Liver (tissue), 9 donors: ENCODE measurements around the gene PLXNA2. TPM values are rescaled to one million over a fixed set of nuclear protein-coding genes. Genes with fewer than 3 reads are reported as not detected.

Experiments used
- DNase-seq: peaks from one replicate; pipeline ENCODE4 v3.0.0-alpha.2; 2017; ENCODE audit warnings: low spot score
- H3K27ac ChIP-seq, 2 donors: one replicate each; pipeline ENCODE4 v1.7.0; 2013; ENCODE audit warnings: inconsistent platforms in 2 of 2, low read length in 2 of 2, control low read depth in 1 of 2, low read depth in 1 of 2, mild to moderate bottlenecking in 1 of 2
- H3K27me3 ChIP-seq, 4 donors: one replicate each; pipeline versions ENCODE4 v1.6.1 to v1.7.0; 2013; ENCODE audit warnings: low read length in 3 of 4, inconsistent platforms in 1 of 4, mild to moderate bottlenecking in 1 of 4, moderate library complexity in 1 of 4; ENCODE audit not compliant: control insufficient read depth in 4 of 4, insufficient read depth in 4 of 4
- H3K36me3 ChIP-seq, 4 donors: one replicate each; pipeline versions ENCODE4 v1.6.1 to v1.7.0; 2013; ENCODE audit warnings: low read length in 3 of 4, mild to moderate bottlenecking in 3 of 4, low read depth in 1 of 4, moderate library complexity in 1 of 4; ENCODE audit not compliant: control insufficient read depth in 4 of 4, insufficient read depth in 3 of 4
- H3K4me1 ChIP-seq, 4 donors: one replicate each; pipeline versions ENCODE4 v1.6.1 to v1.7.0; 2013; ENCODE audit warnings: low read length in 3 of 4, mild to moderate bottlenecking in 3 of 4, moderate library complexity in 1 of 4; ENCODE audit not compliant: control insufficient read depth in 4 of 4, insufficient read depth in 4 of 4
- H3K4me3 ChIP-seq, 3 donors: one replicate each; pipeline versions ENCODE4 v1.6.1 to v1.7.0; 2013; ENCODE audit warnings: low read length in 3 of 3, control low read depth in 1 of 3, low read depth in 1 of 3, mild to moderate bottlenecking in 1 of 3
- H3K9ac ChIP-seq, 2 donors: one replicate each; pipeline ENCODE4 v1.7.0; 2013; ENCODE audit warnings: low read length in 2 of 2, mild to moderate bottlenecking in 2 of 2, moderate library complexity in 2 of 2, control low read depth in 1 of 2, low read depth in 1 of 2
- H3K9me3 ChIP-seq, 4 donors: one replicate each; pipeline versions ENCODE4 v1.6.1 to v1.7.0; 2013; ENCODE audit warnings: low read length in 3 of 4; ENCODE audit not compliant: control insufficient read depth in 4 of 4
- CTCF ChIP-seq: fragments of 150-350 bp; IDR thresholded peaks from 2 replicates; pipeline ENCODE4 v1.5.1; 2017; ENCODE audit warnings: improper control_type of control experiment, low read depth, low read length; ENCODE audit not compliant: missing input control
- EGR1 ChIP-seq, 2 donors: IDR thresholded peaks; 2 replicates each; pipeline ENCODE4 v1.6.1; 2016 to 2018; ENCODE audit warnings: antibody characterized with exemption in 2 of 2, low read depth in 2 of 2
- FOXA1 ChIP-seq: IDR thresholded peaks from 2 replicates; pipeline ENCODE4 v1.6.1; 2016; ENCODE audit warnings: antibody characterized with exemption
- FOXA2 ChIP-seq: IDR thresholded peaks from 2 replicates; pipeline ENCODE4 v1.6.1; 2016; ENCODE audit warnings: antibody characterized with exemption
- GABPA ChIP-seq, 2 donors: IDR thresholded peaks in 1 of 2; conservative IDR thresholded peaks in 1 of 2; 2 replicates each; pipeline ENCODE4 v1.6.1; 2016; ENCODE audit warnings: antibody characterized with exemption in 2 of 2, mild to moderate bottlenecking in 1 of 2, moderate library complexity in 1 of 2
- HNF4A ChIP-seq, 2 donors: conservative IDR thresholded peaks; 2 replicates each; pipeline ENCODE4 v1.6.1; 2016; ENCODE audit warnings: antibody characterized with exemption in 2 of 2, mild to moderate bottlenecking in 2 of 2
- HNF4G ChIP-seq: IDR thresholded peaks from 2 replicates; pipeline ENCODE4 v1.6.1; 2016; ENCODE audit warnings: antibody characterized with exemption
- JUND ChIP-seq, 2 donors: IDR thresholded peaks; 2 replicates each; pipeline ENCODE4 v1.6.1; 2016; ENCODE audit warnings: antibody characterized with exemption in 2 of 2
- MAX ChIP-seq: IDR thresholded peaks from 2 replicates; pipeline ENCODE4 v1.6.1; 2016; ENCODE audit warnings: antibody characterized with exemption
- NR2F2 ChIP-seq: IDR thresholded peaks from 2 replicates; pipeline ENCODE4 v1.6.1; 2016; ENCODE audit warnings: antibody characterized with exemption
- RAD21 ChIP-seq, 2 donors: IDR thresholded peaks; 2 replicates each; pipeline ENCODE4 v1.6.1; 2016; ENCODE audit warnings: antibody characterized with exemption in 2 of 2, mild to moderate bottlenecking in 2 of 2
- REST ChIP-seq: IDR thresholded peaks from 2 replicates; pipeline ENCODE4 v1.6.1; 2016; ENCODE audit warnings: antibody characterized with exemption, mild to moderate bottlenecking
- RXRA ChIP-seq, 2 donors: IDR thresholded peaks; 2 replicates each; pipeline ENCODE4 v1.6.1; 2017 to 2018; ENCODE audit warnings: antibody characterized with exemption in 2 of 2, mild to moderate bottlenecking in 1 of 2
- SP1 ChIP-seq: IDR thresholded peaks from 2 replicates; pipeline ENCODE4 v1.6.1; 2018; ENCODE audit warnings: antibody characterized with exemption, mild to moderate bottlenecking
- TAF1 ChIP-seq: conservative IDR thresholded peaks from 2 replicates; pipeline ENCODE4 v1.6.1; 2016; ENCODE audit warnings: antibody characterized with exemption, mild to moderate bottlenecking
- WGBS: extraction: QIAGEN DNeasy Blood & Tissue Kit; methylation state at CpG from one replicate; pipeline ENCODE4 v1.1.7; 2013; 5-methylcytosine and 5-hydroxymethylcytosine counted together
- polyA plus RNA-seq, 2 donors: library from polyadenylated mRNA; stranded (reverse) in 1 of 2; unstranded in 1 of 2; fragments of 200-250 nt in 1 of 2; fragments of >200 nt in 1 of 2; fragmentation: Nextera tagmentation in 1 of 2; extraction: Ambion mirVana in 1 of 2; gene quantifications; one replicate each; pipeline versions ENCODE4 v1.2.1 to v1.2.3, GENCODE V29; 2013 to 2015
- total RNA-seq, 2 donors: library from RNA; depleted of rRNA; stranded (reverse); fragments of >200 nt; gene quantifications; one replicate each; pipeline ENCODE4 v1.2.3, GENCODE V29; 2014
- TF ChIP-seq, protein P1 (sequence below): IDR thresholded peaks from 2 replicates; pipeline ENCODE4 v1.6.1; 2016; ENCODE audit warnings: antibody characterized with exemption
- TF ChIP-seq, protein P2 (sequence below): IDR thresholded peaks from 2 replicates; pipeline ENCODE4 v1.6.1; 2016; ENCODE audit warnings: antibody characterized with exemption
- donor health status: healthy.
- donor health status: healthy.
- donor health status: healthy.
- donor health status: healthy.
- donor health status: healthy.

PLXNA2 gene
- total and polyA plus RNA-seq, 4 donors = 1.8 to 9.2 (median 2.8) TPM

DNA sequence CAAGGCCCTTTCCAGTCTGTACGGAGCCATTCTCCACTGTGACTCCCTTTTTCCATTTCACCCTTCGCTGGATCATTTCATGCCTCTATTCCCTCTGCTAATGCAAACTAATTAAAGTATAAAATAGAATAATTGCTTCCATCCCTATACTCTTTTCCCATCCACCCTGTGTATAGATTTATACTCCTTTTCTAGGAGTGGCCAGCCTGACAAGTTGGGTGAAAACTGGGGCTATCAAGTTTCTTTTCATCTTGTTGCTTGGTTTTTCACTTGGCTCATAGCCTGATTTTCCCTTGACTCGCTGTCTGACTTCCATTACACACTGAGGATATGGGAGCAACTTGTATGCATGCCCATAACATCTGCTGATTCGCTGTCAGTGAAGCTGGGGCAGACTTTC, 107.0 kb downstream of the PLXNA2 start (continued):
- TF ChIP-seq CTCF (no peak), JUND (IDR thresholded peaks at IDR 0.05) (no peak), TAF1 (no peak), MAX (no peak), HNF4G (no peak), FOXA1 (no peak)
- TF ChIP-seq, protein P1, sequence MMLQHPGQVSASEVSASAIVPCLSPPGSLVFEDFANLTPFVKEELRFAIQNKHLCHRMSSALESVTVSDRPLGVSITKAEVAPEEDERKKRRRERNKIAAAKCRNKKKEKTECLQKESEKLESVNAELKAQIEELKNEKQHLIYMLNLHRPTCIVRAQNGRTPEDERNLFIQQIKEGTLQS = no peak

DNA sequence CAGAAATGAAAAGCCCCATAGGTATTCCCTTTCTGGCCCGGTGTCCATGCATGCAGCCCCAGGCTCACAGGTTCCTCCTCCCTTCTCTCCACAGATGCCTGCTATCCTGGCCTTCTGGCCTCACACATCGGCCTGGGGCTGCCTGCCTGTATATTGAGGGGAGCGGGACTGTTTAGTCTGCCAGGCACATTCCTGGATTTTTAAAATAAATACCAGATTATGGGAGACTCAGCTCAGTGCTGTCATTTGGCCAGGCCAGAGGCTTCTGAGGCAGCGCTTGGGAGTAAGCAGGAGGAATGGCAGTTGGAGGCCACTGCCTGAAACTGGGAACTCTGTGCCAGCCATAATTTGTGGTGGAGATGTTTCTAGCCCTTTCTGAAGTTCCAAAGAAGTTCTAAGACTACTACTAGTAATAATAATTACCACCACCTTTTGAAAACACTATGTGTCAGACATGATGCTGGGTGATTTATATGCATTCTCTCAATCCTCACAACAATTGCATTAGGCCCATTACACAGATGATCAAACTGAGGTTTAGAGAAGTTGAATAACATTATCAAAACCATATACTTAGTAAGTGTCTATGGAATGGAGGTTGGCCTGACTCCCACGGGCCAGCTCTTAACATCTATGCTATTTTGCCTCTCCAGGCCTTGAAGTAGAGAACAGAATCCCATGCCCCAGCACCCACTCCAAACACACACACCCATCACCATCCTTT, 107.6 kb downstream of the PLXNA2 start:
- Histone ChIP-seq H3K9ac (no peak overlapping the region), H3K27me3 (no peaks in the 10 kb centered on the region), H3K36me3 (peaks cover 0 to 8% (median 0%) of the 10 kb centered on the region in 4 donors), H3K4me3 (no peak overlapping the region), H3K27ac (no peak overlapping the region), H3K4me1 (peaks cover 0 to 8% (median 2%) of the 10 kb centered on the region in 4 donors), H3K9me3 (no peaks in the 10 kb centered on the region)
- TF ChIP-seq SP1 = no peak
- no peak for TF ChIP-seq MAX
- no peak for TF ChIP-seq FOXA1
- TF ChIP-seq RAD21 (IDR thresholded peaks at IDR 0.05) = no peak
- TF ChIP-seq TAF1 = no peak
- no peak for TF ChIP-seq FOXA2
- no peak for TF ChIP-seq GABPA (IDR thresholded peaks at IDR 0.05 in 1 of 2, conservative IDR thresholded peaks at IDR 0.05 in 1 of 2)
- TF ChIP-seq REST = no peak
- TF ChIP-seq, protein P2, sequence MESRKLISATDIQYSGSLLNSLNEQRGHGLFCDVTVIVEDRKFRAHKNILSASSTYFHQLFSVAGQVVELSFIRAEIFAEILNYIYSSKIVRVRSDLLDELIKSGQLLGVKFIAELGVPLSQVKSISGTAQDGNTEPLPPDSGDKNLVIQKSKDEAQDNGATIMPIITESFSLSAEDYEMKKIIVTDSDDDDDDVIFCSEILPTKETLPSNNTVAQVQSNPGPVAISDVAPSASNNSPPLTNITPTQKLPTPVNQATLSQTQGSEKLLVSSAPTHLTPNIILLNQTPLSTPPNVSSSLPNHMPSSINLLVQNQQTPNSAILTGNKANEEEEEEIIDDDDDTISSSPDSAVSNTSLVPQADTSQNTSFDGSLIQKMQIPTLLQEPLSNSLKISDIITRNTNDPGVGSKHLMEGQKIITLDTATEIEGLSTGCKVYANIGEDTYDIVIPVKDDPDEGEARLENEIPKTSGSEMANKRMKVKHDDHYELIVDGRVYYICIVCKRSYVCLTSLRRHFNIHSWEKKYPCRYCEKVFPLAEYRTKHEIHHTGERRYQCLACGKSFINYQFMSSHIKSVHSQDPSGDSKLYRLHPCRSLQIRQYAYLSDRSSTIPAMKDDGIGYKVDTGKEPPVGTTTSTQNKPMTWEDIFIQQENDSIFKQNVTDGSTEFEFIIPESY = no peak
- no peak for TF ChIP-seq CTCF
- no peak for TF ChIP-seq RXRA (IDR thresholded peaks at IDR 0.05)
- TF ChIP-seq EGR1 (IDR thresholded peaks at IDR 0.05; ENCODE audit: low read depth in 2 of 2) = no peak
- TF ChIP-seq HNF4A (conservative IDR thresholded peaks at IDR 0.05) = no peak
- no peak for TF ChIP-seq NR2F2
- no peak for TF ChIP-seq HNF4G
- no peak for DNase-seq
- 92% methylated on average over 5 of the region's 5 CpGs for WGBS
